HFFc6 (cell line): ENCODE data around the gene ATP2B2. TPM values are rescaled to one million over a fixed set of nuclear protein-coding genes. Genes with fewer than 3 reads are reported as not detected.

Source experiments
- DNase-seq: peaks from one replicate; pipeline ENCODE4 v3.0.0-alpha.2; 2018
- H3K27ac Mint-ChIP-seq: 2 replicates; pipeline ENCODE4 v1.8.0; 2020; ENCODE audit warnings: mild to moderate bottlenecking, mixed read lengths
- H3K27me3 Mint-ChIP-seq: 2 replicates; pipeline ENCODE4 v1.8.0; 2021; ENCODE audit warnings: mild to moderate bottlenecking, moderate library complexity, mixed read lengths; ENCODE audit not compliant: insufficient read depth
- H3K36me3 Mint-ChIP-seq: 2 replicates; pipeline ENCODE4 v1.8.0; 2021; ENCODE audit warnings: low read depth, mixed read lengths
- H3K4me1 Mint-ChIP-seq: 2 replicates; pipeline ENCODE4 v1.8.0; 2020; ENCODE audit warnings: low read depth, mixed read lengths
- H3K4me3 Mint-ChIP-seq: 2 replicates; pipeline ENCODE4 v1.8.0; 2020; ENCODE audit warnings: mild to moderate bottlenecking, moderate library complexity, mixed read lengths
- H3K9me3 Mint-ChIP-seq: 2 replicates; pipeline ENCODE4 v1.8.0; 2020; ENCODE audit warnings: mild to moderate bottlenecking, mixed read lengths
- microRNA-seq: library from miRNA; unstranded; fragments of <30 nt; microRNA quantifications from one replicate; pipeline ENCODE4, GENCODE V29; 2019
- total RNA-seq, 6 experiments: library from RNA; stranded (reverse); fragmentation: NEBNext Ultra II Directional; extraction: Animal tissue kit (Norgen Biotek cat#: 25700); gene quantifications; 2 replicates in 1 of 6; 3 replicates in 5 of 6; pipeline ENCODE4 v1.2.3, GENCODE V29; 2021
- TF ChIP-seq, protein P1 (sequence below): fragments of 200-600 bp; sonication (generic); IDR thresholded peaks from 2 replicates; pipeline ENCODE4 v1.5.0; 2021; ENCODE audit warnings: antibody characterized with exemption, mild to moderate bottlenecking

The ATP2B2 gene
- total RNA-seq, 6 experiments from 2014 or later: not detected

GRCh38 chr3:10277115-10277625 lies 228.2 kb downstream of the ATP2B2 start:
- TF ChIP-seq, protein P1, sequence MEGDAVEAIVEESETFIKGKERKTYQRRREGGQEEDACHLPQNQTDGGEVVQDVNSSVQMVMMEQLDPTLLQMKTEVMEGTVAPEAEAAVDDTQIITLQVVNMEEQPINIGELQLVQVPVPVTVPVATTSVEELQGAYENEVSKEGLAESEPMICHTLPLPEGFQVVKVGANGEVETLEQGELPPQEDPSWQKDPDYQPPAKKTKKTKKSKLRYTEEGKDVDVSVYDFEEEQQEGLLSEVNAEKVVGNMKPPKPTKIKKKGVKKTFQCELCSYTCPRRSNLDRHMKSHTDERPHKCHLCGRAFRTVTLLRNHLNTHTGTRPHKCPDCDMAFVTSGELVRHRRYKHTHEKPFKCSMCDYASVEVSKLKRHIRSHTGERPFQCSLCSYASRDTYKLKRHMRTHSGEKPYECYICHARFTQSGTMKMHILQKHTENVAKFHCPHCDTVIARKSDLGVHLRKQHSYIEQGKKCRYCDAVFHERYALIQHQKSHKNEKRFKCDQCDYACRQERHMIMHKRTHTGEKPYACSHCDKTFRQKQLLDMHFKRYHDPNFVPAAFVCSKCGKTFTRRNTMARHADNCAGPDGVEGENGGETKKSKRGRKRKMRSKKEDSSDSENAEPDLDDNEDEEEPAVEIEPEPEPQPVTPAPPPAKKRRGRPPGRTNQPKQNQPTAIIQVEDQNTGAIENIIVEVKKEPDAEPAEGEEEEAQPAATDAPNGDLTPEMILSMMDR: no peak
- H3K27me3 Mint-ChIP-seq: no peaks in the 10 kb centered on the region; the same call in 1 of the 2 replicates
- no peaks in the 10 kb centered on the region for H3K9me3 Mint-ChIP-seq
- no peak overlapping the region for H3K27ac Mint-ChIP-seq
- no peak overlapping the region for H3K4me3 Mint-ChIP-seq
- DNase-seq: no peak
- H3K36me3 Mint-ChIP-seq: peaks cover 7% of the 10 kb centered on the region; the same call in 1 of the 2 replicates
- peaks cover 17% of the 10 kb centered on the region for H3K4me1 Mint-ChIP-seq

DNA sequence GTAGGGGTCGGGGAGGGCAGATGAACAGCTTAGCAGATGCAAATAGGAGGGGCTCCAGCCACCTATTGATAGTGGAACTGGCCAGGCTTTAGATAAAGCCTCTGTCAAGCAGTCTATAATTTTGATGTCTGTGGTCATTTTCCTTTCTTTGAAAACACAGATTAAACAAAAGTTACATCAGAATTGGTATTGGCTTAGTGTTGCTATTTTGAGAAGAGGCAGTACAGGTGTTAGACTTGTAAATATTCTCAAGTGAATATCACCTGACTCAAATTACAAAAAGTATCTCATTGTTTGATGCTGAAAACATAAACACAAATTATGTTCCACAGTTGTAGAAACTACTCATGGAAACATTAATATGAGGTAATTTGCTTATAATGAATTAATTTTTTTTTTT lies 230.8 kb downstream of the ATP2B2 start:
- H3K9me3 Mint-ChIP-seq: no peaks in the 10 kb centered on the region
- peaks cover 20% of the 10 kb centered on the region for H3K36me3 Mint-ChIP-seq
- DNase-seq: no peak
- H3K27ac Mint-ChIP-seq: no peak overlapping the region
- peaks cover 17% of the 10 kb centered on the region for H3K4me1 Mint-ChIP-seq
- TF ChIP-seq, protein P1: no peak
- H3K27me3 Mint-ChIP-seq: no peaks in the 10 kb centered on the region; the same call in 1 of the 2 replicates
- no peak overlapping the region for H3K4me3 Mint-ChIP-seq

Small RNA genes within 50 kb of the gene (microRNA-seq; reads per million reads assigned to microRNA genes)
- gene MIR378B (not detected), gene MIR885 (not detected)

Other genes starting within 250 kb of the ATP2B2 start
- gene GHRL, start 212.6 kb downstream of the ATP2B2 start, total RNA-seq: under 1 TPM in 2 of 6 experiments, not detected in 4; 0.21 to 0.41 TPM
- gene SEC13, start 184.5 kb downstream of the ATP2B2 start, total RNA-seq: 100 to 1,000 TPM; 240 to 278 (median 274) TPM